AG20443 (cell line): Measurements from ENCODE around the gene MOGAT2.

Experiments used
- DNase-seq: peaks from one replicate; pipeline ENCODE4 v3.0.0; 2012; ENCODE audit warnings: low spot score, mixed read lengths

Gene MOGAT2

GRCh38 chr11:75781296-75781695, 63.7 kb downstream of the MOGAT2 start:
- DNase-seq = no peak

GRCh38 chr11:75781831-75782230, 64.2 kb downstream of the MOGAT2 start:
- no peak for DNase-seq
